PFSK-1 (cell line): ENCODE data around the gene DNAH12.

Experiments
- POLR2AphosphoS5 ChIP-seq: IDR thresholded peaks from 2 replicates; pipeline ENCODE4 v1.6.1; 2012; ENCODE audit warnings: low read depth, mild to moderate bottlenecking, control low read depth, low read length, moderate library complexity
- SIN3A ChIP-seq: IDR thresholded peaks from 2 replicates; pipeline ENCODE4 v1.6.1; 2012; ENCODE audit warnings: mild to moderate bottlenecking, low read length, moderate library complexity, borderline replicate concordance; ENCODE audit not compliant: insufficient read depth
- TF ChIP-seq, protein P1 (sequence below), 2 experiments: IDR thresholded peaks; 2 replicates each; pipeline versions ENCODE4 v1.6.1 to v1.8.0; 2011 to 2012; ENCODE audit warnings: low read depth in 2 of 2, low read length in 2 of 2, control low read depth in 1 of 2, inconsistent platforms in 1 of 2, mild to moderate bottlenecking in 1 of 2, moderate library complexity in 1 of 2; ENCODE audit not compliant: insufficient read depth in 1 of 2

DNA sequence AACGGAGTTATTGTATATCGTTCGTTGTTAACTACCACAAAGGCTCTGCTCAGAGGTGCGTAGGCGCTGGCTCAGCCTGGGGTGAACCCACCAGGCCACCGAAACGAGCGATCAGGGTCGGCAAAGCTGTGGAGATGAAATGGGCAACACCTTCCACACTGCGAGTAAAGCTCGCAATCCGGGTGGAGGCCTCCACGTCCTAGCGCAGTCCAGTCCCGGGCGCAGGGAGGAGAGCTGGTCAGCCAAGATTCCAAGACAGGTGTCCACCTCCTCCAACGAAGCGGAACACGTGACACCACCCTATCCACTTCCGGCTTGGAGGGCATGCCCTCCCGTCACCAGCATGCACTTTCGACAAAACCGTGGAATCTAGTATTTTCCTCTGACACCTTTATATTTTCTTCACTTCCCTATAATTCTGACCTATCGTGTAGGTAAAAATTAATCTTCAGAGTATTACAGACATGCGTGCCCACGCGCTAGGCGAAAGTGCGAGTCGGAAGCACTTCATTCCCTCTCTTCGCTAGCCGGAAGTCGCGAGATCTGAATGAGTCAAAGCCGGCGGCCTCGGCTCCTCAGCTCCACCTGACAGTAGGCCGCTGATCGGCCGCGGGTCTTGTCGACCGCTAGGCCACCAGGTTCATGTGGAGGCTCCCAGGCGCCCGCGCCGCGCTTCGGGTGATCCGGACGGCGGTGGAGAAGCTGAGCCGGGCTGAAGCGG lies 11.8 kb upstream of the DNAH12 start, which contains the start of gene PDE12:
- TF ChIP-seq POLR2AphosphoS5: peak; percentile 70
- no peak for TF ChIP-seq SIN3A
- TF ChIP-seq, protein P1, sequence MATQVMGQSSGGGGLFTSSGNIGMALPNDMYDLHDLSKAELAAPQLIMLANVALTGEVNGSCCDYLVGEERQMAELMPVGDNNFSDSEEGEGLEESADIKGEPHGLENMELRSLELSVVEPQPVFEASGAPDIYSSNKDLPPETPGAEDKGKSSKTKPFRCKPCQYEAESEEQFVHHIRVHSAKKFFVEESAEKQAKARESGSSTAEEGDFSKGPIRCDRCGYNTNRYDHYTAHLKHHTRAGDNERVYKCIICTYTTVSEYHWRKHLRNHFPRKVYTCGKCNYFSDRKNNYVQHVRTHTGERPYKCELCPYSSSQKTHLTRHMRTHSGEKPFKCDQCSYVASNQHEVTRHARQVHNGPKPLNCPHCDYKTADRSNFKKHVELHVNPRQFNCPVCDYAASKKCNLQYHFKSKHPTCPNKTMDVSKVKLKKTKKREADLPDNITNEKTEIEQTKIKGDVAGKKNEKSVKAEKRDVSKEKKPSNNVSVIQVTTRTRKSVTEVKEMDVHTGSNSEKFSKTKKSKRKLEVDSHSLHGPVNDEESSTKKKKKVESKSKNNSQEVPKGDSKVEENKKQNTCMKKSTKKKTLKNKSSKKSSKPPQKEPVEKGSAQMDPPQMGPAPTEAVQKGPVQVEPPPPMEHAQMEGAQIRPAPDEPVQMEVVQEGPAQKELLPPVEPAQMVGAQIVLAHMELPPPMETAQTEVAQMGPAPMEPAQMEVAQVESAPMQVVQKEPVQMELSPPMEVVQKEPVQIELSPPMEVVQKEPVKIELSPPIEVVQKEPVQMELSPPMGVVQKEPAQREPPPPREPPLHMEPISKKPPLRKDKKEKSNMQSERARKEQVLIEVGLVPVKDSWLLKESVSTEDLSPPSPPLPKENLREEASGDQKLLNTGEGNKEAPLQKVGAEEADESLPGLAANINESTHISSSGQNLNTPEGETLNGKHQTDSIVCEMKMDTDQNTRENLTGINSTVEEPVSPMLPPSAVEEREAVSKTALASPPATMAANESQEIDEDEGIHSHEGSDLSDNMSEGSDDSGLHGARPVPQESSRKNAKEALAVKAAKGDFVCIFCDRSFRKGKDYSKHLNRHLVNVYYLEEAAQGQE (IDR thresholded peaks at IDR 0.05; ENCODE audit: insufficient read depth in 1 of 2, low read depth in 2 of 2, low read length in 2 of 2): no peak
